DOHH2 (cell line): ENCODE results near the gene WIPF2.

Experiments
- H3F3A ChIP-seq: fragments of 200-600 bp; sonication (generic), shearing (Covaris generic); 2 replicates; pipeline ENCODE4 v1.6.0; 2016; ENCODE audit warnings: antibody characterized with exemption, mild to moderate bottlenecking; ENCODE audit not compliant: control insufficient read depth, insufficient read depth
- H3K27ac ChIP-seq: fragments of 200-600 bp; sonication (generic); 2 replicates; pipeline ENCODE4 v1.5.1; 2014; ENCODE audit warnings: low read depth, mild to moderate bottlenecking, low read length, moderate library complexity
- H3K27me3 ChIP-seq: fragments of 200-600 bp; sonication (generic); 2 replicates; pipeline ENCODE4 v1.6.1; 2014; ENCODE audit warnings: mild to moderate bottlenecking, low read length, mixed read lengths; ENCODE audit not compliant: control insufficient read depth
- H3K36me3 ChIP-seq: fragments of 200-600 bp; sonication (generic); 2 replicates; pipeline ENCODE4 v1.6.1; 2014; ENCODE audit warnings: mild to moderate bottlenecking, low read length, moderate library complexity, mixed read lengths; ENCODE audit not compliant: control insufficient read depth
- H3K4me1 ChIP-seq: fragments of 200-600 bp; sonication (generic); 2 replicates; pipeline ENCODE4 v1.6.1; 2014; ENCODE audit warnings: mild to moderate bottlenecking, low read length, mixed read lengths; ENCODE audit not compliant: control insufficient read depth
- H3K4me2 ChIP-seq: fragments of 200-600 bp; sonication (generic); 2 replicates; pipeline ENCODE4 v1.6.0; 2014; ENCODE audit warnings: mild to moderate bottlenecking, low read length, moderate library complexity
- H3K4me3 ChIP-seq: fragments of 200-600 bp; sonication (generic); 2 replicates; pipeline ENCODE4 v1.5.1; 2014; ENCODE audit warnings: mild to moderate bottlenecking, low read length, mixed read lengths
- H3K79me2 ChIP-seq: fragments of 200-600 bp; sonication (generic); 2 replicates; pipeline ENCODE4 v1.6.1; 2014; ENCODE audit warnings: mild to moderate bottlenecking, low read length, mixed read lengths; ENCODE audit not compliant: control insufficient read depth
- H3K9me2 ChIP-seq: fragments of 200-600 bp; sonication (generic); replicated peaks from 2 replicates; pipeline ENCODE4 v1.6.1; 2014; ENCODE audit warnings: mild to moderate bottlenecking, low read length, mixed read lengths; ENCODE audit not compliant: control insufficient read depth
- H3K9me3 ChIP-seq: fragments of 200-600 bp; sonication (generic); 2 replicates; pipeline ENCODE4 v1.6.1; 2014; ENCODE audit warnings: antibody characterized with exemption, low read length, mixed read lengths; ENCODE audit not compliant: control insufficient read depth, insufficient read depth
- H4K20me1 ChIP-seq: fragments of 200-600 bp; sonication (generic); 2 replicates; pipeline ENCODE4 v1.6.0; 2014; ENCODE audit warnings: low read depth, mild to moderate bottlenecking, antibody characterized with exemption, low read length, moderate library complexity; ENCODE audit not compliant: control insufficient read depth, insufficient read depth
- EZH2phosphoT487 ChIP-seq: fragments of 200-600 bp; sonication (generic); IDR thresholded peaks from 2 replicates; pipeline ENCODE4 v1.6.1; 2017; ENCODE audit warnings: borderline replicate concordance, mild to moderate bottlenecking, antibody characterized with exemption, low read length, moderate library complexity, mixed read lengths
- TF ChIP-seq, protein P1 (sequence below): fragments of 200-600 bp; sonication (generic); IDR thresholded peaks from one replicate; pipeline ENCODE4 v1.5.1; 2014; ENCODE audit warnings: antibody characterized with exemption, mild to moderate bottlenecking, low read depth, low read length; ENCODE audit not compliant: poor library complexity, severe bottlenecking

The WIPF2 gene

GRCh38 chr17:40306395-40306794 lies 87.3 kb downstream of the WIPF2 start:
- TF ChIP-seq, protein P1, sequence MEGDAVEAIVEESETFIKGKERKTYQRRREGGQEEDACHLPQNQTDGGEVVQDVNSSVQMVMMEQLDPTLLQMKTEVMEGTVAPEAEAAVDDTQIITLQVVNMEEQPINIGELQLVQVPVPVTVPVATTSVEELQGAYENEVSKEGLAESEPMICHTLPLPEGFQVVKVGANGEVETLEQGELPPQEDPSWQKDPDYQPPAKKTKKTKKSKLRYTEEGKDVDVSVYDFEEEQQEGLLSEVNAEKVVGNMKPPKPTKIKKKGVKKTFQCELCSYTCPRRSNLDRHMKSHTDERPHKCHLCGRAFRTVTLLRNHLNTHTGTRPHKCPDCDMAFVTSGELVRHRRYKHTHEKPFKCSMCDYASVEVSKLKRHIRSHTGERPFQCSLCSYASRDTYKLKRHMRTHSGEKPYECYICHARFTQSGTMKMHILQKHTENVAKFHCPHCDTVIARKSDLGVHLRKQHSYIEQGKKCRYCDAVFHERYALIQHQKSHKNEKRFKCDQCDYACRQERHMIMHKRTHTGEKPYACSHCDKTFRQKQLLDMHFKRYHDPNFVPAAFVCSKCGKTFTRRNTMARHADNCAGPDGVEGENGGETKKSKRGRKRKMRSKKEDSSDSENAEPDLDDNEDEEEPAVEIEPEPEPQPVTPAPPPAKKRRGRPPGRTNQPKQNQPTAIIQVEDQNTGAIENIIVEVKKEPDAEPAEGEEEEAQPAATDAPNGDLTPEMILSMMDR, result no peak
- TF ChIP-seq EZH2phosphoT487, result no peak
- H3K4me2 ChIP-seq, result no peak overlapping the region
- no peak overlapping the region for H3K27ac ChIP-seq
- H3K36me3 ChIP-seq, result peaks cover 41% of the 10 kb centered on the region
- no peaks in the 10 kb centered on the region for H3K9me3 ChIP-seq
- H3K4me1 ChIP-seq, result peaks cover 33% of the 10 kb centered on the region
- peaks cover 13% of the 10 kb centered on the region; the same call in 1 of the 2 replicates for H4K20me1 ChIP-seq
- H3K4me3 ChIP-seq, result no peak overlapping the region
- no peaks in the 10 kb centered on the region for H3K27me3 ChIP-seq
- no peaks in the 10 kb centered on the region for H3K9me2 ChIP-seq
- H3K79me2 ChIP-seq, result peaks cover 9% of the 10 kb centered on the region
- peaks cover 29% of the 10 kb centered on the region for H3F3A ChIP-seq

- no peak for TF ChIP-seq EZH2phosphoT487
- TF ChIP-seq, protein P1, result no peak
- Histone ChIP-seq H3K4me1 (peaks cover 41% of the 10 kb centered on the region), H3K4me2 (no peak overlapping the region), H3K9me2 (no peaks in the 10 kb centered on the region), H3K27ac (no peak overlapping the region), H3F3A (peaks cover 23% of the 10 kb centered on the region), H3K4me3 (no peak overlapping the region), H3K27me3 (no peaks in the 10 kb centered on the region), H3K79me2 (peaks cover 9% of the 10 kb centered on the region), H4K20me1 (peaks cover 13% of the 10 kb centered on the region; the same call in 1 of the 2 replicates), H3K36me3 (peaks cover 34% of the 10 kb centered on the region), H3K9me3 (no peaks in the 10 kb centered on the region)
Observed at GRCh38 chr17:40307001-40307730, 88.1 kb downstream of the WIPF2 start.

- Histone ChIP-seq H3K9me3 (no peaks in the 10 kb centered on the region), H3K79me2 (peaks cover 9% of the 10 kb centered on the region), H3K4me2 (no peak overlapping the region), H3F3A (peaks cover 18% of the 10 kb centered on the region), H3K27me3 (no peaks in the 10 kb centered on the region), H3K9me2 (no peaks in the 10 kb centered on the region), H3K4me1 (peaks cover 47% of the 10 kb centered on the region), H3K27ac (no peak overlapping the region), H4K20me1 (peaks cover 13% of the 10 kb centered on the region; the same call in 1 of the 2 replicates), H3K4me3 (no peak overlapping the region), H3K36me3 (peaks cover 27% of the 10 kb centered on the region)
- TF ChIP-seq EZH2phosphoT487, result no peak
- TF ChIP-seq, protein P1, result no peak
Observed at GRCh38 chr17:40307740-40308239, 88.7 kb downstream of the WIPF2 start.
